ENCODE measurements around the gene ICA1.
"Not testable (repeated sequence)": the region's sequence is repeated elsewhere in the genome, so short reads cannot be mapped to it uniquely, and the experiment has no call there.

ICA1 gene

GRCh38 chr7:8078418-8078817 is 183.5 kb downstream of the ICA1 start:
- Histone ChIP-seq H3K36me3 (peaks cover 0 to 27% (median 0%) of the 10 kb centered on the region in 11 experiments; a peak in 8 of 22 replicates), H3K27ac (no peak overlapping the region), H3K4me1 (no peaks in the 10 kb centered on the region), H3K9ac (no peak overlapping the region), H3K4me3 (no peak overlapping the region), H3K9me3 (replicated peaks in 1 of 11) (no peaks in the 10 kb centered on the region), H3K27me3 (no peaks in the 10 kb centered on the region), H3K4me2 (no peak overlapping the region), H4K20me1 (no peaks in the 10 kb centered on the region)
- TF ChIP-seq Cebpa-rat (IDR thresholded peaks at IDR 0.05), result no peak

DNA sequence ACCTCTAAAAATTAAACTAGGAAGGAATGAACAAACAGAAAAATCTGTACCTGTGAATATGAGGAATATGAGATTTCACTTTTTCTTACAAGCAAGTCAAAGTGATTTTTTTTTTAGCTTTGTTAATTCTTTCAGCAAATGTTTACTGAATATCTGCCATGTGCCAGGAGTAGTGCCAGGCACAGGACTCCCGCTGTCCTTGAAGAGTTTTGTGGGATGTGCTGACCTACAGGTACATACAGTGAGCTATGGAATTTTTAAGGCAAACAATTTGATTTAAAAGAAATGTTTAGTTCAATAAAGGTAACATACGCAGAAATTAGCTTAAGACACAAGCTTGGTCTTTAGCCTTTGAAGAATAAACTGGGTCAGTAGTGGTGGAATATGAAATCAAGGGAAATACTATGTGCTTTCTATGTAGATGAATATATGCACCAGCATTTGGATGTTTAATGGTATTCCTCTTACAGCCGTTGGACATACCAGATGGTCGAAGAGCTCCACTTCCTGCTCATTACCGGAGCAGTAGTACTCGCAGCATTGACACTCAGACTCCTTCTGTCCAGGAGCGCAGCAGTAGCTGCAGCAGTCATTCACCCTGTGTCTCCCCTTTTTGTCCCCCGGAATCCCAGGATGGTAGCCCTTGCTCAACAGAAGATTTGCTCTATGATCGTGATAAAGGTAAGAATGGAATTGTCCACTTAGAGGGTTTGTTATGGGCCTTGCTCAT is 191.4 kb downstream of the ICA1 start:
- H3K9me3 ChIP-seq (replicated peaks in 1 of 11), result peaks cover 0 to 5% (median 0%) of the 10 kb centered on the region in 11 experiments; a peak in 2 of 22 replicates
- H3K36me3 ChIP-seq, result peaks cover 0 to 84% (median 17%) of the 10 kb centered on the region in 11 experiments; a peak in 16 of 22 replicates
- H3K27me3 ChIP-seq, result no peaks in the 10 kb centered on the region
- H4K20me1 ChIP-seq, result no peaks in the 10 kb centered on the region; a peak in 1 of 22 replicates
- H3K27ac ChIP-seq, result no peak overlapping the region
- H3K4me1 ChIP-seq, result no peaks in the 10 kb centered on the region
- no peak overlapping the region for H3K4me2 ChIP-seq
- TF ChIP-seq Cebpa-rat (IDR thresholded peaks at IDR 0.05), result no peak
- no peak overlapping the region for H3K9ac ChIP-seq
- no peak overlapping the region for H3K4me3 ChIP-seq

DNA sequence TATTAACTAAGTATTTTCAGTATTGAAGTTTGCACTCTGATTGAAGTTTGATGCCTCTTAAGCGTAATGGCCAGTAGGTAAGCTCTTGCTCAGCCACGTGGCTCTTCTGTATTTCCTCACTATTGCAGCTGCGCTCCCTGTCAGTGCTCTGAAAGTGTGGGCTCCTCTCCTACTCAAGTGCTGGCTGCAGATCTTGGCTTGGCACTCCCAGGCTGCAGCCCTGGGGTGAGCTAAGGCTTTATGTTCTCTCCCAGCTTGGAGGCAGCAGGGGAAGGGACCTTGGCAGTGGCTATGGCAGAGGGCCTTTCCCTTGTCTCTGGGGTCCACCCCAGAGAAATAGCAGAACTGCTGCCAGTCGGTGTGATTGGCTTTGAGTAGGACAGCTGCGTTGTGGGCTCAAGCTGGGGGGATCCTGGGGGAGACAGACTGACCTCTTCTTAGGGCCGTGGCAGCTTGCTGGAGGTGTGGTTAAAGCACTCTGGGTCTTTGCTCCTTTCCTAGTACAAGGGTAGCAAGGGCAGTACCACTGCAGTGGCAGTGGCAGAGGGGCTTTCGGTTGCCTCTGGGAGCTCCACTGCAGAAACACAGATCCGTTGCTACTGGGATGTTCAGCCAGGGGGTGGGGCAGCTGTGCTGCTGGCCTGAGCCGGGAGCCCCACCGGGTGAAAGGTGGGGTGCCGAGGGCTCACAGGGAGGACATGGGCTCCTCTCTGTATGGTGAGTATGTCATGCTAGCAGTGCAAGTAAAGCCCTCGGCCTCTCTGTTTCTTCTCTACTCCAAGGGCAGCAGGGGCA is 192.9 kb downstream of the ICA1 start:
- Histone ChIP-seq H3K9me3 (replicated peaks in 1 of 11) (peaks cover 0 to 20% (median 8%) of the 10 kb centered on the region in 11 experiments; a peak in 7 of 22 replicates), H3K27me3 (no peaks in the 10 kb centered on the region), H3K4me3 (no peak overlapping the region), H4K20me1 (no peaks in the 10 kb centered on the region; a peak in 1 of 22 replicates), H3K36me3 (peaks cover 0 to 84% (median 26%) of the 10 kb centered on the region in 11 experiments; a peak in 17 of 22 replicates), H3K4me2 (no peak overlapping the region), H3K4me1 (no peaks in the 10 kb centered on the region), H3K9ac (no peak overlapping the region), H3K27ac (no peak overlapping the region)
- TF ChIP-seq Cebpa-rat (IDR thresholded peaks at IDR 0.05), result no peak

DNA sequence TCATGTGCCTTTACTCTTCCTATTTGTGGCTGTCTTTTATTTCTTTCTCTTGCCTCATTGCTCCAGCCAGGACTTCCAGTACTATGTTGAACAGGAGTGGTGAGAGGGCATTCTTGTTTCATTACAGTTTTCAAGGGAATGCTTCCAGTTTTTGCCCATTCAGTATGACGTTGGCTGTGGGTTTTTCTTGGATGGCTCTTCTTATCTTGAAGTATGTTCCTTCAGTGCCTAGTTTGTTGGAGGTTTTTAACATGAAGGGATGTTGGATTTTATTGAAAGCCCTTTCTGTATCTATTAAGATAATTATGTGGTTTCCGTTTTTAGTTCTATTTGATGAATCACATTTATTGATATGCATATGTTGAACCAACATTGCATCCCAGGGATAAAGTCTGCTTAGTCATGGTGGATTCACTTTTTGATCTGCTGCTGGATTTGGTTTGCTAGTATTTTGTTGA is 196.6 kb downstream of the ICA1 start:
- H3K4me1 ChIP-seq, result no peaks in the 10 kb centered on the region
- no peaks in the 10 kb centered on the region for H3K27me3 ChIP-seq
- H3K9me3 ChIP-seq (replicated peaks in 1 of 11), result peaks cover 0 to 42% (median 21%) of the 10 kb centered on the region in 11 experiments; a peak in 15 of 22 replicates
- H4K20me1 ChIP-seq, result no peaks in the 10 kb centered on the region; a peak in 1 of 22 replicates
- no peak overlapping the region for H3K4me2 ChIP-seq
- H3K9ac ChIP-seq, result no peak overlapping the region
- TF ChIP-seq Cebpa-rat (IDR thresholded peaks at IDR 0.05), result no peak
- H3K27ac ChIP-seq, result no peak overlapping the region
- no peak overlapping the region for H3K4me3 ChIP-seq
- H3K36me3 ChIP-seq, result peaks cover 0 to 88% (median 44%) of the 10 kb centered on the region in 11 experiments; a peak in 17 of 22 replicates

GRCh38 chr7:8064828-8065227 is 197.1 kb downstream of the ICA1 start:
- Histone ChIP-seq H3K9ac (no peak overlapping the region), H3K36me3 (peaks cover 0 to 92% (median 46%) of the 10 kb centered on the region in 11 experiments; a peak in 16 of 22 replicates)

GRCh38 chr7:8063706-8064297 is 198.2 kb downstream of the ICA1 start:
- H3K36me3 ChIP-seq, result peaks cover 0 to 92% (median 46%) of the 10 kb centered on the region in 11 experiments; a peak in 16 of 22 replicates
- no peak for TF ChIP-seq Cebpa-rat (IDR thresholded peaks at IDR 0.05)
- H3K9me3 ChIP-seq (replicated peaks in 1 of 11), result peaks cover 0 to 42% (median 21%) of the 10 kb centered on the region in 11 experiments; a peak in 15 of 22 replicates

More at GRCh38 chr7:8064828-8065227, 197.1 kb downstream of the ICA1 start:
- TF ChIP-seq Cebpa-rat (IDR thresholded peaks at IDR 0.05), result no peak
- Histone ChIP-seq H3K27ac (no peak overlapping the region), H3K4me2 (no peak overlapping the region), H3K4me3 (no peak overlapping the region), H3K9me3 (replicated peaks in 1 of 11) (peaks cover 0 to 42% (median 21%) of the 10 kb centered on the region in 11 experiments; a peak in 15 of 22 replicates), H4K20me1 (no peaks in the 10 kb centered on the region; a peak in 1 of 22 replicates), H3K4me1 (no peaks in the 10 kb centered on the region), H3K27me3 (no peaks in the 10 kb centered on the region)

GRCh38 chr7:8063300-8063699 is 198.7 kb downstream of the ICA1 start:
- not testable (repeated sequence) for H3K27ac ChIP-seq, H3K4me2 ChIP-seq
- peaks cover 0 to 92% (median 46%) of the 10 kb centered on the region in 11 experiments; a peak in 16 of 22 replicates for H3K36me3 ChIP-seq

More at GRCh38 chr7:8063706-8064297, 198.2 kb downstream of the ICA1 start:
- H3K4me2 ChIP-seq, result no peak overlapping the region
- H3K9ac ChIP-seq, result no peak overlapping the region
- no peaks in the 10 kb centered on the region; a peak in 1 of 22 replicates for H4K20me1 ChIP-seq
- H3K27me3 ChIP-seq, result no peaks in the 10 kb centered on the region
- no peak overlapping the region for H3K4me3 ChIP-seq
- no peaks in the 10 kb centered on the region for H3K4me1 ChIP-seq
- H3K27ac ChIP-seq, result no peak overlapping the region

More at GRCh38 chr7:8063300-8063699, 198.7 kb downstream of the ICA1 start:
- H3K9ac ChIP-seq, H3K4me3 ChIP-seq, H3K4me1 ChIP-seq, H4K20me1 ChIP-seq, H3K27me3 ChIP-seq: not testable (repeated sequence)
- H3K9me3 ChIP-seq (replicated peaks in 1 of 11), result peaks cover 0 to 42% (median 21%) of the 10 kb centered on the region in 11 experiments; a peak in 15 of 22 replicates
